Heart left ventricle (tissue), 16 donors: ENCODE results near the gene MTMR1. TPM values are rescaled to one million over a fixed set of nuclear protein-coding genes. Genes with fewer than 3 reads are reported as not detected.

Experiments
- ATAC-seq, 4 donors: fragments of 200-7000 bp; cut with Tn5 transposase; one replicate each; pipeline ENCODE4 v1.9.1; 2020 to 2022; ENCODE audit warnings: moderate library complexity in 4 of 4, mild to moderate bottlenecking in 3 of 4, moderate number of reproducible peaks in 1 of 4
- DNase-seq, 5 donors: peaks; one replicate each; pipeline ENCODE4 v3.0.0-alpha.2; 2020
- H3K27ac ChIP-seq, 12 donors: fragments of 200-600 bp; sonication (generic) in 4 of 12; one replicate each; pipeline versions ENCODE4 v1.5.0 to v1.8.0; 2016 to 2022; ENCODE audit warnings: mild to moderate bottlenecking in 2 of 12
- H3K27me3 ChIP-seq, 9 donors: fragments of 200-600 bp; sonication (generic) in 2 of 9; one replicate each; pipeline versions ENCODE4 v1.5.1 to v1.8.0; 2016 to 2022; ENCODE audit warnings: mild to moderate bottlenecking in 3 of 9
- H3K36me3 ChIP-seq, 9 donors: fragments of 200-600 bp; sonication (generic) in 2 of 9; one replicate each; pipeline versions ENCODE4 v1.5.0 to v1.8.0; 2018 to 2022; ENCODE audit warnings: mild to moderate bottlenecking in 2 of 9
- H3K4me1 ChIP-seq, 12 donors: fragments of 200-600 bp; sonication (generic) in 4 of 12; one replicate each; pipeline versions ENCODE4 v1.5.0 to v1.8.0; 2016 to 2022; ENCODE audit warnings: mild to moderate bottlenecking in 3 of 12
- H3K4me3 ChIP-seq, 12 donors: fragments of 200-600 bp; sonication (generic) in 4 of 12; one replicate each; pipeline versions ENCODE4 v1.5.0 to v1.8.0; 2017 to 2022; ENCODE audit warnings: mild to moderate bottlenecking in 9 of 12, moderate library complexity in 4 of 12
- H3K9me3 ChIP-seq, 12 donors: fragments of 200-600 bp; sonication (generic) in 4 of 12; one replicate each; pipeline versions ENCODE4 v1.5.0 to v1.8.0; 2016 to 2022; ENCODE audit warnings: mild to moderate bottlenecking in 1 of 12
- CTCF ChIP-seq, 12 donors: fragments of 200-600 bp; sonication (generic) in 4 of 12; IDR thresholded peaks; one replicate each; pipeline versions ENCODE4 v1.5.0 to v1.8.0; 2018 to 2022; ENCODE audit warnings: antibody characterized with exemption in 12 of 12, mild to moderate bottlenecking in 5 of 12
- POLR2A ChIP-seq, 2 donors: fragments of 450-650 bp; IDR thresholded peaks; one replicate each; pipeline ENCODE4 v1.6.1; 2017; ENCODE audit warnings: antibody characterized with exemption in 2 of 2, mild to moderate bottlenecking in 2 of 2, moderate library complexity in 2 of 2
- WGBS, 4 donors: extraction: QIAGEN DNeasy Blood & Tissue Kit in 2 of 4; methylation state at CpG; one replicate each; pipeline versions ENCODE4 v1.1.5 to v1.1.7; 2013 to 2018; 5-methylcytosine and 5-hydroxymethylcytosine counted together
- intact Hi-C, 10 donors: fragments of 100-400 bp; cut with DNase I; formaldehyde crosslinking; loops; one replicate each; pipeline versions ENCODE4 v1.11.1 to v1.14.2; 2022
- polyA plus RNA-seq, 2 donors: library from polyadenylated mRNA; stranded (reverse); fragments of 200-250 nt; gene quantifications; one replicate each; pipeline ENCODE4 v1.2.3, GENCODE V29; 2013
- total RNA-seq, 9 donors: library from RNA; depleted of rRNA in 2 of 9; stranded (reverse); fragments of >200 nt in 2 of 9; fragmentation: NEBNext Ultra II Directional in 3 of 9; extraction: Animal tissue kit (Norgen Biotek cat#: 25700) in 3 of 9; gene quantifications; one replicate each; pipeline versions ENCODE4 v1.1.0 to v1.2.4, GENCODE V29; 2016 to 2023
- donor health status: ischemic (EF 13 %, LVEDD 7.1; RV severe dilation, severe dysfunction).
- donor health status: healthy with polysubstance abuse.
- donor health status: DM: no; HTN: yes; CAD: no.
- donor health status: DM: no; HTN: no; CAD: no.
- donor health status: ischemic (EF 25% LVEDD 6.9; RV normal size, moderate dysfunction).
- donor health status: ischemic (EF 25% LVEDD 5.7; RV mildly dilated, moderate dysfunction).
- donor health status: healthy.
- donor health status: DM: yes; HTN: yes; CAD: no.
- donor health status: ischemic (EF 35%, LVEDD 5.7; RV mildly dilated, moderate dysfunction).
- donor health status: nonischemic (EF 11% LVEDD 7.7; RV severe dilation, severe dysfunction).
- donor health status: DM: yes; HTN: yes; CAD: no.
- donor health status: PGD.
- donor health status: ischemic (EF 29% LVEDD 5.4; RV normal size, mild dysfunction).
- donor health status: nonischemic (EF 23%, LVEDD 6.1; RV moderate dilation, normal function).

Gene MTMR1
- total and polyA plus RNA-seq, 11 donors, result 5.1 to 59.7 (median 21.0) TPM

- intact Hi-C loops, result no loop called here
- H3K27ac ChIP-seq, result no peak overlapping the region
- TF ChIP-seq CTCF (IDR thresholded peaks at IDR 0.05), result no peak
- no peak for TF ChIP-seq POLR2A (IDR thresholded peaks at IDR 0.05)
- DNase-seq (no peak), ATAC-seq (no peak)
- H3K27me3 ChIP-seq, result no peaks in the 10 kb centered on the region
- peaks cover 0 to 17% (median 0%) of the 10 kb centered on the region in 9 donors for H3K36me3 ChIP-seq
- no peak overlapping the region for H3K4me3 ChIP-seq
- 86 to 91% (median 88%) methylated on average over 8 of the region's 8 CpGs for WGBS, 4 donors
- no peaks in the 10 kb centered on the region for H3K9me3 ChIP-seq
- H3K4me1 ChIP-seq, result peaks cover 0 to 3% (median under 1%) of the 10 kb centered on the region in 12 donors
Observed at GRCh38 chrX:150761819-150762216, 68.6 kb downstream of the MTMR1 start.

GRCh38 chrX:150762258-150763165 is 69.3 kb downstream of the MTMR1 start:
- DNase-seq (no peak), ATAC-seq (peak in 2 of 4 donors; percentile 10 to 14)
- Histone ChIP-seq H3K9me3 (no peaks in the 10 kb centered on the region), H3K4me1 (peaks cover 0 to 9% (median 7%) of the 10 kb centered on the region in 12 donors), H3K27ac (no peak overlapping the region), H3K4me3 (no peak overlapping the region), H3K27me3 (no peaks in the 10 kb centered on the region), H3K36me3 (peaks cover 0 to 12% (median 0%) of the 10 kb centered on the region in 9 donors)
- intact Hi-C loops, result no loop called here
- TF ChIP-seq CTCF (IDR thresholded peaks at IDR 0.05) (no peak), POLR2A (IDR thresholded peaks at IDR 0.05) (no peak)
- WGBS, 4 donors, result 80 to 86% (median 85%) methylated on average over 26 to 36 of the region's 36 CpGs

GRCh38 chrX:150763303-150763797 is 70.2 kb downstream of the MTMR1 start:
- Histone ChIP-seq H3K4me1 (peaks cover 0 to 15% (median 8%) of the 10 kb centered on the region in 12 donors), H3K36me3 (peaks cover 0 to 5% (median 0%) of the 10 kb centered on the region in 9 donors), H3K4me3 (no peak overlapping the region), H3K27me3 (no peaks in the 10 kb centered on the region), H3K27ac (no peak overlapping the region), H3K9me3 (no peaks in the 10 kb centered on the region)
- intact Hi-C loops, result no loop called here
- ATAC-seq (no peak), DNase-seq (no peak)
- WGBS, 4 donors, result 78 to 87% (median 83%) methylated on average over 13 of the region's 13 CpGs
- TF ChIP-seq POLR2A (IDR thresholded peaks at IDR 0.05) (no peak), CTCF (IDR thresholded peaks at IDR 0.05) (no peak)

- intact Hi-C loops, result no loop called here
- no peaks in the 10 kb centered on the region for H3K9me3 ChIP-seq
- peaks cover 0 to 5% (median 0%) of the 10 kb centered on the region in 9 donors for H3K36me3 ChIP-seq
- 85 to 93% (median 87%) methylated on average over 9 of the region's 9 CpGs for WGBS, 4 donors
- ATAC-seq, result no peak
- no peak overlapping the region for H3K4me3 ChIP-seq
- TF ChIP-seq POLR2A (IDR thresholded peaks at IDR 0.05), result no peak
- TF ChIP-seq CTCF (IDR thresholded peaks at IDR 0.05), result no peak
- H3K27ac ChIP-seq, result no peak overlapping the region
- H3K4me1 ChIP-seq, result peaks cover 0 to 15% (median 8%) of the 10 kb centered on the region in 12 donors
- DNase-seq, result no peak
- H3K27me3 ChIP-seq, result no peaks in the 10 kb centered on the region
Observed at GRCh38 chrX:150763810-150764209, 70.6 kb downstream of the MTMR1 start.
